ENCODE data around the gene F5.

F5 gene

GRCh38 chr1:169586395-169587255, at the start of gene F5:
F5 (minus strand) TSS chr1:169586481; CDS start chr1:169586386, 95 bp downstream.
- peak; percentile 79 for DNase-seq (ENCODE audit: low read depth)

GRCh38 chr1:169634877-169635276, 48.6 kb upstream of the F5 start:
- DNase-seq (ENCODE audit: low read depth), result no peak

- DNase-seq (ENCODE audit: low read depth), result no peak
Observed at GRCh38 chr1:169634145-169634544, 47.9 kb upstream of the F5 start.

- no peak for DNase-seq (ENCODE audit: low read depth)
Observed at GRCh38 chr1:169631249-169631648, 45.0 kb upstream of the F5 start.

- no peak for DNase-seq (ENCODE audit: low read depth)
Observed at GRCh38 chr1:169630006-169630405, 43.7 kb upstream of the F5 start, which contains the start of gene SELP. SELP (minus strand) TSS chr1:169630124; CDS start chr1:169630074, 50 bp downstream.

GRCh38 chr1:169624912-169625311, 38.6 kb upstream of the F5 start:
- DNase-seq (ENCODE audit: low read depth), result no peak

- DNase-seq (ENCODE audit: low read depth), result no peak
Observed at GRCh38 chr1:169624122-169624521, 37.8 kb upstream of the F5 start.

GRCh38 chr1:169623132-169623926, 37.0 kb upstream of the F5 start:
- no peak for DNase-seq (ENCODE audit: low read depth)

- no peak for DNase-seq (ENCODE audit: low read depth)
Observed at GRCh38 chr1:169620565-169620964, 34.3 kb upstream of the F5 start.

- DNase-seq (ENCODE audit: low read depth), result no peak
Observed at GRCh38 chr1:169618367-169618766, 32.1 kb upstream of the F5 start.

GRCh38 chr1:169615803-169616202, 29.5 kb upstream of the F5 start:
- no peak for DNase-seq (ENCODE audit: low read depth)

GRCh38 chr1:169610858-169611257, 24.6 kb upstream of the F5 start:
- DNase-seq (ENCODE audit: low read depth), result no peak

GRCh38 chr1:169610108-169610507, 23.8 kb upstream of the F5 start:
- DNase-seq (ENCODE audit: low read depth), result no peak

GRCh38 chr1:169608226-169608625, 21.9 kb upstream of the F5 start:
- DNase-seq (ENCODE audit: low read depth), result no peak

- peak; percentile 33 for DNase-seq (ENCODE audit: low read depth)
Observed at GRCh38 chr1:169604781-169605560, 18.7 kb upstream of the F5 start.

- DNase-seq (ENCODE audit: low read depth), result no peak
Observed at GRCh38 chr1:169601096-169601881, 15.0 kb upstream of the F5 start.

GRCh38 chr1:169595764-169596711, 9.8 kb upstream of the F5 start:
- no peak for DNase-seq (ENCODE audit: low read depth)

GRCh38 chr1:169594391-169594790, 8.1 kb upstream of the F5 start:
- peak; percentile 36 for DNase-seq (ENCODE audit: low read depth)

- DNase-seq (ENCODE audit: low read depth), result no peak
Observed at GRCh38 chr1:169590932-169591331, 4.7 kb upstream of the F5 start.

GRCh38 chr1:169588785-169589485, 2.7 kb upstream of the F5 start:
- peak; percentile 24 for DNase-seq (ENCODE audit: low read depth)

Data from stimulated activated CD4-positive, alpha-beta T cell treated with anti-CD3 and anti-CD28 coated beads, Interleukin-2, amount 100 ng/mL, for 4 hours (primary cell).